Measurements from ENCODE around the gene FIGNL2.

DNA sequence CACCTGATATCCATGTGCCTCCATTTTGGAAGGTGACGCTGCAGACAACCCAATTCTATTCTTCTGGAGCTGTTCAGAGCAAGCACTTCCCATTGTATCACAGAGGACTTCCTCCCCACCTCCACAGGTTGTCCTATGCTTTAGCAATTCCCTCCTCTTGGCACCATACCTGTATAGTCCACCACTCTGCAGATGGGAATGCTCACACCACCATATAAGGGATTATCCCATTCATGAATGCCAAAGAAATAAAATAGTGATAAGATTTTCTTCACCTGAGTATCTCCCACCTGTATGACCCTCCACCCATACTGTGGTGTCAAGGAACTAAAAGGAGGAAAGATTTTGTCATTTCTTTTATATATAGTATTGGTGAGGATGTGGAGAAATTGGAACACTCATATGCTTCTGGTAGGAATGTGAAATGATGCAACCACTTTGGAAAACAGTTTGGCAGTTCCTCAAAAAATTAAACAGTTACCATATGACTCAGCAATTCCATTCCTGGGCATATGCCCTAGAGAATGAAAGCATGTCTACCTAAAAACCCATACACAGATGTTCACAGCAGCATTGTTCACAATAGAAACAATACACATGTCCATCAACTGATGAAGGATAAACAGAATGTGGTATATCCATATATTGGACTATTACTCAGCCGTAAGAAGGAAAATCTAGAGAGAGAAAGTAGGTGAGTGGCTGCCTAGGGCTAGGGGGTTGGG lies 75.2 kb downstream of the FIGNL2 start:
- TF ChIP-seq, protein P1, sequence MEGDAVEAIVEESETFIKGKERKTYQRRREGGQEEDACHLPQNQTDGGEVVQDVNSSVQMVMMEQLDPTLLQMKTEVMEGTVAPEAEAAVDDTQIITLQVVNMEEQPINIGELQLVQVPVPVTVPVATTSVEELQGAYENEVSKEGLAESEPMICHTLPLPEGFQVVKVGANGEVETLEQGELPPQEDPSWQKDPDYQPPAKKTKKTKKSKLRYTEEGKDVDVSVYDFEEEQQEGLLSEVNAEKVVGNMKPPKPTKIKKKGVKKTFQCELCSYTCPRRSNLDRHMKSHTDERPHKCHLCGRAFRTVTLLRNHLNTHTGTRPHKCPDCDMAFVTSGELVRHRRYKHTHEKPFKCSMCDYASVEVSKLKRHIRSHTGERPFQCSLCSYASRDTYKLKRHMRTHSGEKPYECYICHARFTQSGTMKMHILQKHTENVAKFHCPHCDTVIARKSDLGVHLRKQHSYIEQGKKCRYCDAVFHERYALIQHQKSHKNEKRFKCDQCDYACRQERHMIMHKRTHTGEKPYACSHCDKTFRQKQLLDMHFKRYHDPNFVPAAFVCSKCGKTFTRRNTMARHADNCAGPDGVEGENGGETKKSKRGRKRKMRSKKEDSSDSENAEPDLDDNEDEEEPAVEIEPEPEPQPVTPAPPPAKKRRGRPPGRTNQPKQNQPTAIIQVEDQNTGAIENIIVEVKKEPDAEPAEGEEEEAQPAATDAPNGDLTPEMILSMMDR (IDR thresholded peaks at IDR 0.05) = no peak
- TF ChIP-seq POLR2A (IDR thresholded peaks at IDR 0.05) = no peak

Data from uterus (tissue), 2 donors.